H9 (cell line): ENCODE results near the gene SLC38A5. TPM values are rescaled to one million over a fixed set of nuclear protein-coding genes. Genes with fewer than 3 reads are reported as not detected.
A peak's percentile ranks its signal among the peaks of the same experiment; 100 is the strongest.

Source experiments
- DNase-seq: peaks from one replicate; pipeline ENCODE4 v3.0.0-alpha.2; 2017
- H2AFZ ChIP-seq: one replicate; pipeline ENCODE4 v1.6.1; 2013; ENCODE audit warnings: mild to moderate bottlenecking, low read length, control low read depth, moderate library complexity
- H2AK5ac ChIP-seq: 2 replicates; pipeline ENCODE4 v1.6.1; 2013; ENCODE audit warnings: low read length, control low read depth, mixed read lengths; ENCODE audit not compliant: insufficient read length
- H2BK120ac ChIP-seq: one replicate; pipeline ENCODE4 v1.6.1; 2013; ENCODE audit warnings: low read depth, mild to moderate bottlenecking, low read length, control low read depth, inconsistent platforms; ENCODE audit not compliant: poor library complexity, severe bottlenecking
- H2BK12ac ChIP-seq: 2 replicates; pipeline ENCODE4 v1.6.1; 2013; ENCODE audit warnings: low read length, control low read depth, mixed read lengths, low read depth; ENCODE audit not compliant: insufficient read length
- H2BK15ac ChIP-seq: 2 replicates; pipeline ENCODE4 v1.6.1; 2013; ENCODE audit warnings: low read depth, low read length, control low read depth
- H2BK20ac ChIP-seq: one replicate; pipeline ENCODE4 v1.6.1; 2013; ENCODE audit warnings: low read depth, mild to moderate bottlenecking, low read length, control low read depth, inconsistent platforms; ENCODE audit not compliant: poor library complexity, severe bottlenecking
- H2BK5ac ChIP-seq: 2 replicates; pipeline ENCODE4 v1.6.1; 2013; ENCODE audit warnings: low read length, control low read depth, mixed read lengths; ENCODE audit not compliant: insufficient read length
- H3K14ac ChIP-seq: 2 replicates; pipeline ENCODE4 v1.6.1; 2013; ENCODE audit warnings: low read length, control low read depth; ENCODE audit not compliant: insufficient read depth
- H3K18ac ChIP-seq: 2 replicates; pipeline ENCODE4 v1.6.1; 2013; ENCODE audit warnings: low read depth, mild to moderate bottlenecking, mixed read lengths, low read length, control low read depth; ENCODE audit not compliant: insufficient read length
- H3K23ac ChIP-seq: 2 replicates; pipeline ENCODE4 v1.6.1; 2013; ENCODE audit warnings: low read length, control low read depth, mixed read lengths, low read depth; ENCODE audit not compliant: insufficient read length
- H3K23me2 ChIP-seq: 2 replicates; pipeline ENCODE4 v1.6.1; 2013; ENCODE audit warnings: low read depth, mild to moderate bottlenecking, mixed read lengths, low read length, control low read depth; ENCODE audit not compliant: insufficient read length, poor library complexity, severe bottlenecking
- H3K27ac ChIP-seq: 2 replicates; pipeline ENCODE4 v1.5.1; 2013; ENCODE audit warnings: low read length, control low read depth, mixed read lengths, low read depth; ENCODE audit not compliant: insufficient read length
- H3K27me3 ChIP-seq: 2 replicates; pipeline ENCODE4 v1.6.1; 2013; ENCODE audit warnings: low read length, control low read depth, inconsistent platforms; ENCODE audit not compliant: insufficient read depth
- H3K4ac ChIP-seq: 2 replicates; pipeline ENCODE4 v1.6.1; 2013; ENCODE audit warnings: low read depth, mild to moderate bottlenecking, control low read depth, inconsistent platforms, low read length, moderate library complexity
- H3K4me1 ChIP-seq: 2 replicates; pipeline ENCODE4 v1.6.1; 2013; ENCODE audit warnings: low read length, control low read depth, inconsistent platforms; ENCODE audit not compliant: insufficient read depth
- H3K4me2 ChIP-seq: 2 replicates; pipeline ENCODE4 v1.6.1; 2013; ENCODE audit warnings: low read length, control low read depth, mixed read lengths; ENCODE audit not compliant: insufficient read length, insufficient read depth
- H3K56ac ChIP-seq: 2 replicates; pipeline ENCODE4 v1.6.1; 2013; ENCODE audit warnings: low read depth, mild to moderate bottlenecking, mixed read lengths, low read length, control low read depth; ENCODE audit not compliant: insufficient read length
- H3K79me1 ChIP-seq: 2 replicates; pipeline ENCODE4 v1.6.1; 2013; ENCODE audit warnings: low read depth, mild to moderate bottlenecking, moderate library complexity, low read length, control low read depth, inconsistent platforms; ENCODE audit not compliant: insufficient read depth, poor library complexity, severe bottlenecking
- H3K79me2 ChIP-seq: 2 replicates; pipeline ENCODE4 v1.6.1; 2013; ENCODE audit warnings: low read length, control low read depth, inconsistent platforms; ENCODE audit not compliant: insufficient read depth
- H3K9ac ChIP-seq: 2 replicates; pipeline ENCODE4 v1.6.1; 2013; ENCODE audit warnings: low read length, control low read depth, mixed read lengths; ENCODE audit not compliant: insufficient read length; ENCODE audit errors: extremely low read depth
- H3K9me3 ChIP-seq: one replicate; pipeline ENCODE4 v1.6.1; 2013; ENCODE audit warnings: low read depth, low read length, inconsistent platforms; ENCODE audit not compliant: control insufficient read depth
- H3T11ph ChIP-seq: one replicate; pipeline ENCODE4 v1.6.1; 2013; ENCODE audit warnings: mild to moderate bottlenecking, low read length, control low read depth, inconsistent platforms
- H4K20me1 ChIP-seq: one replicate; pipeline ENCODE4 v1.6.1; 2013; ENCODE audit not compliant: control insufficient read depth, insufficient read length, insufficient read depth
- H4K5ac ChIP-seq: 2 replicates; pipeline ENCODE4 v1.6.1; 2013; ENCODE audit warnings: low read depth, mild to moderate bottlenecking, mixed read lengths, low read length, control low read depth; ENCODE audit not compliant: insufficient read length
- H4K8ac ChIP-seq: replicated peaks from 2 replicates; pipeline ENCODE4 v1.6.1; 2013; ENCODE audit warnings: low read length, control low read depth, mixed read lengths, low read depth; ENCODE audit not compliant: insufficient read length
- H4K91ac ChIP-seq: 2 replicates; pipeline ENCODE4 v1.6.1; 2013; ENCODE audit warnings: low read depth, mild to moderate bottlenecking, moderate library complexity, mixed read lengths, low read length, control low read depth; ENCODE audit not compliant: insufficient read length
- H3K27ac Mint-ChIP-seq, 3 experiments: 2 replicates in 2 of 3; 3 replicates in 1 of 3; pipeline ENCODE4 v1.8.0; 2020 to 2021; ENCODE audit warnings: mixed read lengths in 3 of 3, mild to moderate bottlenecking in 1 of 3, moderate library complexity in 1 of 3
- H3K27me3 Mint-ChIP-seq: 2 replicates; pipeline ENCODE4 v1.8.0; 2021; ENCODE audit warnings: low read depth, mild to moderate bottlenecking, moderate library complexity, mixed read lengths
- H3K36me3 Mint-ChIP-seq, 3 experiments: 2 replicates in 2 of 3; 3 replicates in 1 of 3; pipeline ENCODE4 v1.8.0; 2020 to 2021; ENCODE audit warnings: low read depth in 3 of 3, mixed read lengths in 3 of 3; ENCODE audit not compliant: insufficient read depth in 1 of 3
- H3K4me1 Mint-ChIP-seq, 2 experiments: 2 replicates each; pipeline ENCODE4 v1.8.0; 2020; ENCODE audit warnings: mixed read lengths in 2 of 2
- H3K4me3 Mint-ChIP-seq, 2 experiments: 2 replicates in 1 of 2; 3 replicates in 1 of 2; pipeline ENCODE4 v1.8.0; 2020 to 2021; ENCODE audit warnings: mild to moderate bottlenecking in 2 of 2, mixed read lengths in 2 of 2, moderate library complexity in 1 of 2
- H3K9me3 Mint-ChIP-seq, 2 experiments: 2 replicates in 1 of 2; 3 replicates in 1 of 2; pipeline ENCODE4 v1.8.0; 2020; ENCODE audit warnings: mild to moderate bottlenecking in 2 of 2, mixed read lengths in 2 of 2, moderate library complexity in 1 of 2
- WGBS: extraction: QIAGEN DNeasy Blood & Tissue Kit; methylation state at CpG from one replicate; pipeline ENCODE4 v1.1.7; 2013; ENCODE audit warnings: missing lambda C conversion rate, low lambda C conversion rate, mixed read lengths; ENCODE audit not compliant: insufficient read length; ENCODE audit errors: extremely low coverage; 5-methylcytosine and 5-hydroxymethylcytosine counted together
- total RNA-seq: library from RNA; stranded (reverse); gene quantifications from 2 replicates; pipeline ENCODE4 v1.2.1, GENCODE V29; 2021
- TF ChIP-seq, protein P1 (sequence below): fragments of 200-600 bp; sonication (generic); conservative IDR thresholded peaks from 3 replicates; pipeline ENCODE4 v1.8.0; 2021; ENCODE audit warnings: antibody characterized with exemption, mild to moderate bottlenecking

The SLC38A5 gene
- total RNA-seq, 1 experiment from 2014 or later: 28.3 TPM

DNA sequence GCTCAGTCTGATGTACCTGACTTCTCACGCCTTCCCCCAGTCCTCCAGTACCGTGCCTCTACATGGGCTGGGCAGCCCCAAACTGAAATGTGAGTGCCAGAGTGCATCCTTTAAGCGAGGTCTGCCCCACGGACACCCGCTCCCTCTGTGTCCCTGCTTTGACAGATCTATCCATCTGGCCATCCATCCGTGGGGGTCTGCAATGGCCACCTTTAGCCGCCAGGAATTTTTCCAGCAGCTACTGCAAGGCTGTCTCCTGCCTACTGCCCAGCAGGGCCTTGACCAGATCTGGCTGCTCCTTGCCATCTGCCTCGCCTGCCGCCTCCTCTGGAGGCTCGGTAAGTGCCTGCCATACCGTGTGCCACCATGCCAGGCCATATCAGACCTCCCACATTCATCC, 39.6 kb upstream of the SLC38A5 start:
- H3T11ph ChIP-seq: no peak overlapping the region
- TF ChIP-seq, protein P1, sequence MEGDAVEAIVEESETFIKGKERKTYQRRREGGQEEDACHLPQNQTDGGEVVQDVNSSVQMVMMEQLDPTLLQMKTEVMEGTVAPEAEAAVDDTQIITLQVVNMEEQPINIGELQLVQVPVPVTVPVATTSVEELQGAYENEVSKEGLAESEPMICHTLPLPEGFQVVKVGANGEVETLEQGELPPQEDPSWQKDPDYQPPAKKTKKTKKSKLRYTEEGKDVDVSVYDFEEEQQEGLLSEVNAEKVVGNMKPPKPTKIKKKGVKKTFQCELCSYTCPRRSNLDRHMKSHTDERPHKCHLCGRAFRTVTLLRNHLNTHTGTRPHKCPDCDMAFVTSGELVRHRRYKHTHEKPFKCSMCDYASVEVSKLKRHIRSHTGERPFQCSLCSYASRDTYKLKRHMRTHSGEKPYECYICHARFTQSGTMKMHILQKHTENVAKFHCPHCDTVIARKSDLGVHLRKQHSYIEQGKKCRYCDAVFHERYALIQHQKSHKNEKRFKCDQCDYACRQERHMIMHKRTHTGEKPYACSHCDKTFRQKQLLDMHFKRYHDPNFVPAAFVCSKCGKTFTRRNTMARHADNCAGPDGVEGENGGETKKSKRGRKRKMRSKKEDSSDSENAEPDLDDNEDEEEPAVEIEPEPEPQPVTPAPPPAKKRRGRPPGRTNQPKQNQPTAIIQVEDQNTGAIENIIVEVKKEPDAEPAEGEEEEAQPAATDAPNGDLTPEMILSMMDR: no peak
- no peak overlapping the region for H3K27ac ChIP-seq
- no peak overlapping the region; a peak in 1 of 7 replicates for H3K27ac Mint-ChIP-seq
- H2AFZ ChIP-seq: no peak overlapping the region
- H4K5ac ChIP-seq: no peak overlapping the region
- no peak overlapping the region for H3K9ac ChIP-seq
- H3K27me3 Mint-ChIP-seq: peaks cover 4% of the 10 kb centered on the region
- peaks cover 44% of the 10 kb centered on the region for H3K9me3 ChIP-seq
- no peaks in the 10 kb centered on the region for H3K4me1 ChIP-seq
- peak overlapping the region; percentile 45 for H3K4me2 ChIP-seq
- H3K36me3 Mint-ChIP-seq: peaks cover 7 to 15% (median 13%) of the 10 kb centered on the region in 3 experiments; a peak in 6 of 7 replicates
- DNase-seq: no peak
- peaks cover 64 to 70% of the 10 kb centered on the region in 2 experiments for H3K9me3 Mint-ChIP-seq
- H2BK12ac ChIP-seq: no peak overlapping the region
- no peak overlapping the region for H2BK15ac ChIP-seq
- H3K4me3 Mint-ChIP-seq: peak overlapping the region; percentile 83 to 91
- no peaks in the 10 kb centered on the region for H3K27me3 ChIP-seq
- peaks cover 3 to 8% of the 10 kb centered on the region in 2 experiments; a peak in 3 of 4 replicates for H3K4me1 Mint-ChIP-seq
- H3K18ac ChIP-seq: no peak overlapping the region
- H4K20me1 ChIP-seq: no peaks in the 10 kb centered on the region
- no peaks in the 10 kb centered on the region for H3K79me2 ChIP-seq
- no peak overlapping the region for H2BK20ac ChIP-seq
- no peak overlapping the region for H3K14ac ChIP-seq
- H3K79me1 ChIP-seq: no peaks in the 10 kb centered on the region
- no CpG with 5 or more reads among the region's 11 CpGs for WGBS
- H2AK5ac ChIP-seq: no peak overlapping the region
- no peak overlapping the region for H2BK120ac ChIP-seq
- no peak overlapping the region for H3K56ac ChIP-seq
- no peak overlapping the region for H4K91ac ChIP-seq
- H2BK5ac ChIP-seq: no peak overlapping the region
- H4K8ac ChIP-seq: no peak overlapping the region
- H3K23me2 ChIP-seq: peaks cover 5% of the 10 kb centered on the region
- H3K23ac ChIP-seq: no peak overlapping the region
- no peak overlapping the region for H3K4ac ChIP-seq
